ENCODE results near the gene UNC13D. TPM values are rescaled to one million over a fixed set of nuclear protein-coding genes. Genes with fewer than 3 reads are reported as not detected.

The UNC13D gene
- total RNA-seq, 1 experiment from 2014 or later = 0.06 TPM

DNA sequence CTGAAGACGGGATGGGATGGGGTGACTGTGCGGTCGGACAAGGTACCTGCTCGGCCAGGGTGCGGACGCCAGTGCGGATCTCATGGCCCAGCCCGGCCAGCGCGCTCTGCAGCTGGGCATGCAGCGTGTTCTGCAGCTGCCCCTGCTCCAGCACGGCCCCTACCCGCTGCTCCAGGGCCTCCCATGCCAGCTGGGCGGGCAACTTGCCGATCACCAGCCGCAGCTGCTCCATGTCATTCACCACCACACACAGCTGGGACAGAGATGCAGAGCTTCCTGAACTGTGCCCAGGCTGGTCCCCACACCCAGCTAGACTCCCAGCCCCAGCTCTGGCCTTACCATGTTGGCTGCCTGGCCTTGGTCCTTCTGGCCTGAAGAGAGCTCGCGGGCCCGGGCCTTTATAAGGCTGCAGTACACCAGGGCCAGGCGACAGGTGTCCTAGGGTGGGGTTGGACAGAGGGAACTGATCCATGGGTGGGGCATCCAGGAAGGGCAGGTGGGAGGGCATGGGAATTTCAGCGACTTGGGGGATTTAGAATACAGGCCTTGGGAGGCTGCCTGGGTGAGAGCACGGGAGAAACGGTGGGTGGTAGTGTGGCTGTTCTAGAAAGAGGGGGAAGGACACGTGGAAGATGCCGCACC, 9.8 kb downstream of the UNC13D start:
- no peak for DNase-seq (ENCODE audit: low read depth)

DNA sequence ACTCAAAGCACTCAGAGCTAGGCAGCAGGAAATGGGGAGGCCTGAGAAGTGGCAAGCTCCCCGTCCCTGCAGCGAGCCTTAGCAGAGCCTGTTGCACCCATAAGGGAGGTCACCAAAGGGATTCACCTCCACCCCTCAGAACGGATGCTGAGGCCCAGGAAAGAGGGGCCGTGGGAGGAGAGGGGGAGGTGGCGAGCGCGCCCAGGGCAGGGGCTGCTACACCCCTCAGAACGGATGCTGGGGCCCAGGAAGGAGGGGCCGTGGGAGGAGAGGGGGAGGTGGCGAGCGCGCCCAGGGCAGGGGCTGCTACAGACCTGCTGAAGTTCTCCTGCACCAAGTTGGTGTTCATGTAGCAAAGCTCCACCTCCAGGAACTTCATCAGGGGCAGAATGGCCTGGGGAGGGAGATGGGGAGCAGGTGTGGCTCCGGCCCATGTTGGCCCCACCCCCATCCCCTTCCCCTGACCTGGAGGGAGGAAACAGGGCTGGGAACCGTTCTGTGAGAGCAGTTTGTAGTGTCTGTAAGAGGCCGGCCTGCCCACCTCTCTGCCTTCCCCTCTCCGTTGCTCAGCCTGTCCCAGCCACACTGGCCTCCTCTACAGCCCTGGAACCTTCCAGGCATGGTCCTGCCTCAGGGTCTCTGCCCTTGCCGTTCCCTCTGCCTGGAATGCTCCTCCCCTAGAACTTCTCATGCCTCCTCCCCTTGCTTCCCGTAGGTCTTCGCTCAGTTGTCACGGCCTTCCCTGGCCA, 11.4 kb downstream of the UNC13D start:
- DNase-seq (ENCODE audit: low read depth) = no peak

GRCh38 chr17:75832164-75832651, 12.0 kb downstream of the UNC13D start:
- DNase-seq (ENCODE audit: low read depth) = peak; percentile 85

DNA sequence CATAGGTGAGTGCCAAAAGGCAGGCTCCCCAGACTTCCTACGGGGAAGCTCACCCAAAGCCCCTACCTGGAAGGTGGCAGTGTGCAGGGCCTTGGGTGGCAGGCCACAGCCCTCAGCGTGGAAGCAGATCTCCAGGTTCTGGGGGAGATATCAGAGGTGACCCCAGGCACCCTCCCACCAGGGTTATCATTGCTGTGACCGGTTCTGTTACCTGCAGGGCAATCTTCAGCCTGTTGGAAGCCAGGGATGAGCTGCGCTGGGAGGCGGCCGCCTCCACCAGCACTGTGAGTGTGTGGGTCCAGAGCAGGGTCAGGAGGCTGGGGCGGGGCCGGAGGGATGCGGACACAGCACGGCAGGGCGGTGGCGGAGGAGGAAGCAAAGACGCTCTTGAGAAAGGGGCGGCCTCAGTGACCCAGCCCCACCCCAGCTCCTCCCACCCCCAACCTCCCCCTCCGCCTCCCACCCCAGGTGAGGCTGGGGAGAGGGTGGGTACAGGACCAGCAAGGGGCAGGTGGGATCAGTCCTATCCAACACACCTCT, 13.1 kb downstream of the UNC13D start:
- DNase-seq (ENCODE audit: low read depth) = no peak

- no peak for DNase-seq (ENCODE audit: low read depth)
Observed at GRCh38 chr17:75830164-75831031, 13.8 kb downstream of the UNC13D start.

DNA sequence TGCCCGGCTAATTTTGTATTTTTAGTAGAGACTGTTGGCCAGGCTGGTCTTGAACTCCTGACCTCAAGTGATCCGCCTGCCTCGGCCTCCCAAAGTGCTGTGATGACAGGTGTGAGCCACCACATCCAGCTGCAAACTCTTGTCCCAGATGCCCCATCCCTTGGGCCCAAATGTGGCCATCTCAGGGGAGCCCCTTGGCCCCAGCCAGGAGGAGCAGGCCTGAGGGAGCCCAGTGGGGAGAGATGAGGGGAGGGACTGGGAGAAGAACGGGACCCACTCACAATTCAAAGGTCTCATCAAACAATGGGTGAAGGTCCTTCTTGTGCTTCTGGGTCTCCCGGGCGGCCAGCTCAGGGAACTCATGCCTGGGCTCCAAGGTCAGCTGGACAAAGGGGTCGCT, 14.5 kb downstream of the UNC13D start:
- no peak for DNase-seq (ENCODE audit: low read depth)

GRCh38 chr17:75828741-75829140, 15.5 kb downstream of the UNC13D start:
- DNase-seq (ENCODE audit: low read depth) = no peak

- no peak for DNase-seq (ENCODE audit: low read depth)
Observed at GRCh38 chr17:75828076-75828400, 16.2 kb downstream of the UNC13D start.

GRCh38 chr17:75827308-75828075, 16.7 kb downstream of the UNC13D start:
- peak; percentile 64 for DNase-seq (ENCODE audit: low read depth)

DNA sequence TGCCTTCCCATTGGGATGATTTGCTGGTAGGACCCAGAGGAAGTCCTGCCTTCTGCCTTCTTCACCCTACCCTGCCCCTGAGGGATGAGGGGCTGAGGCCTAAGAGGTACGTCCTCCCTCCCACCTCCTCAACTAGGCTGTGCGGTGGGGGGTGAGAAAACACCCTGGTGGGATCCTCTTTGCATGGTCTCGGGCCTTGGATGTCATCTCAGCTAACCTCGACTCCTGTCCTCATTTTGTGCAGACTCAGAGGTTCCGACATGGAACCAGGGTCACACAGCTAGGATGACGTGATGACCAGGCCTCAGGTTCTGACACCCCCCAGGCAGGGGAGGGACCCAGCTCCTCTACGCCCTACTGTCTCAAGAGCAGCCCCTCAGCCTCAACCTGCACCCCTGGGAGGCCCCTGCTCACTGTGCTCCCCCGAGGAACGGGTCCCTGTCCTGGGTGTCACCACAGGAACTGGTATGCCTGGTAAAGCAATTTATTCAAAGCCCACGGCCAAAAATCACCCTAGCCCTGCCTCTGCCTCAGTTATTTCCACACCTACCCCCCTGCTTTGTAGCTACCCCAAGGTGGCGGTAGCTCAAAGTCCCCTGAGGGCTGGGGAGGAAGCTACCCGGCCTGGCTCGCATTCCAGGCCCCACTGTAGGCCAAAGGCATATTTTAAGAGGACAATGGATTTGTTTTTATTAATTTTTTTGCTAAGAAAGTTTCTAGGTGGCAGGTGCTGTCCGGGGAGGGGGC, 17.5 kb downstream of the UNC13D start:
- no peak for DNase-seq (ENCODE audit: low read depth)

DNA sequence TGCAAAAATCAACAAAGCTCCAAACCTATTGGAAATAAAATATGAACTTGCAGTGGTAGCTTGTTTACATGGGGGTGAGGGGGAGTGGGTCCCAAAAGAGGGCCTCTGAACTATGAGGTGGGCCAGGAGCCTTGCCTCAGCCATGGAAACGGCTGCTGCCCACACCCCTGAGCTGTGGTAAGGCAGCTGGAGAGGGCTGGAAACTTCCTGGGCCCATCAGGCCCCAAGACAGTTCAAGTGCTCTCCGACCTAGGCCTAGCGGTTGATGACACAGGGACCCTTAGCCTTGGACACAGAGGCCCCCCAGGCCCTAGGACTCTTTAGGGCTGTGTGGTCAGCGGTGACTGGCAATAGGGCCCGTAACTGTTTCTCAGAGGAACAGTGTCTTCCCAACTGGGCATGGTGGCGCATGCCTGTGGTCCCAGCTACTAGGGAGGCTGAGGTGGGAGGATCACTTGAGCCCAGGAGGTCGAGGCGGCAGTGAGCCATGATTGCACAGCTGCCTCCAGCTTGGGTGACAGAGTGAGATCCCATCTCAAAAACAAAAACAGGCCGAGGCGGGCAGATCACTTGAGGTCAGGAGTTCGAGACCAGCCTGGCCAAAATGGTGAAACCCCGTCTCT, 18.3 kb downstream of the UNC13D start:
- DNase-seq (ENCODE audit: low read depth) = no peak

DNA sequence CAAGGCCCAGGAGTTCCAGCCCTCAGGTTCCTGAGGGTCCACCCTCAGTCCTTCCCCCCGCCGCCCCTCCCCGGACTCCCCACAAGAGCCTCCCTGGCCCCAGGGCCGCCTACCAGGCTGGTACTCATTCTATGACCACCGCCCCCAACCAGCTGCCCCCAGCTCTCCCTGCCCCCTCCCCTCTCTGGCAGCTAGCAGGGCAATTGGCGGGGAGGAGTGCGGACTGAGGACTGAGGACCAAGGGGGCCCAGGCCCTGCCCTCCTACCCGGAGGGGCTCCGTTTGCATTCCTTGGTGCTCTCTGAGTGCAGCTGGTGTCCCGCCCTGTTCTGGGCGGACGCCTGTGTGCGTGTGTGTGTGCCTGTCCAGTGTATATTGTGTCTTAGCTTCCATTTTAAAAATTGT, 19.1 kb downstream of the UNC13D start:
- DNase-seq (ENCODE audit: low read depth) = no peak

DNA sequence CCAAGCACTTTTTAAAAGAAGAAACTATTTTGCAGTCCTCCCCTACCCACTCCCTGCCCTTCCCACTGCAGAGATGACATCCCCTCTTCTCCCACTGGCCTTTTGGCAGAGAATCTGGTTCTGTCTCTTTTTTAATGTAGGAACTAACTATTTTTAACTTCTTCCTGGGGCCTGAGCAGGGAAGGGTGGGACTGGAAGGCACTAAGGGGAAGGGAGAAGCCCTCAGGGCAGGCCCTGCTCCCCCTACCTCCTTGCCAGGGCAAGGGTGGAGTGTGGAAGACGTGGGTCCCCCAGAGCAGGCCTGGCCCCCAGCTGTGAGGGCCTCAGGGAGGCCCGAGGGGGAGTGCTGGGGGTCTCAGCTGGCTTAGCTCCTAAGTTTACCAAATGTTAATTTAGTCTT, 19.5 kb downstream of the UNC13D start:
- DNase-seq (ENCODE audit: low read depth) = no peak

- no peak for DNase-seq (ENCODE audit: low read depth)
Observed at GRCh38 chr17:75824050-75824552, 20.1 kb downstream of the UNC13D start.

DNA sequence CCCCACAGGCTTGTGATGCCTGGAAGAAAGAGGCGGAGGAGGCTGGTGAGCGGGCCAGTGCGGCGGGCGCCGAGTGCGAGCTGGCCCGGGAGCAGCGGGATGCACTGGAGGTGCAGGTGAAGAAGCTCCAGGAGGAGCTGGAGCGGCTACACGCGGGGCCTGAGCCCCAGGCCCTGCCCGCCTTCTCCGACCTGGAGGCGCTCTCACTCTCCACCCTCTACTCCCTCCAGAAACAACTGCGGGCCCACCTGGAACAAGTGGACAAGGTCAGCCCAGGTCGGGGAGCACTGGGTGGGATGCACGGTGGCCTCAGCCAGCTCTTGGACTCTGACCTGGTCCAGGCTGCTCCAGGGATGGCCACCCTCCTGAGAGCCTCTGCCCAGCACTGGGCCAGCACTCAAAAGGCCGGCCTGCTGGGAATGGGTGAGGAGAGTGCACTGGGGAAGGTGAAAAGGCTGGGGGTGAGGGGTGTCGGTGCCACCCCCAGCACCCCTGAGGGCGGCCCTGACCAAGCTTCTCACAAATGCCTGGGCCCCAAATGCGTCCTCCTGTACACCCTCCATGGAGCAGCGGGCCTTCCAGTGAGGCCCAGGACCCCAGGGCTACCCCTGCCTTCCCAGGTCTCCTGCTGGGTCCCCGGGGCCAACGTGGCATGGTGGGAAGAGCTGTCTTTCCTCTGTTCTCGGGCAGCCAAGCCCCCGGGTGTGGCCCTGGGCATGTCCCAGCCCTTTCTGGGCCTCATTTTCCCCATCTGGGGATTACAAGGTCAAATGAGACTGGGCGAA, 20.8 kb downstream of the UNC13D start:
- no peak for DNase-seq (ENCODE audit: low read depth)

GRCh38 chr17:75822800-75823166, 21.4 kb downstream of the UNC13D start:
- no peak for DNase-seq (ENCODE audit: low read depth)

- DNase-seq (ENCODE audit: low read depth) = no peak
Observed at GRCh38 chr17:75822119-75822799, 21.9 kb downstream of the UNC13D start.

DNA sequence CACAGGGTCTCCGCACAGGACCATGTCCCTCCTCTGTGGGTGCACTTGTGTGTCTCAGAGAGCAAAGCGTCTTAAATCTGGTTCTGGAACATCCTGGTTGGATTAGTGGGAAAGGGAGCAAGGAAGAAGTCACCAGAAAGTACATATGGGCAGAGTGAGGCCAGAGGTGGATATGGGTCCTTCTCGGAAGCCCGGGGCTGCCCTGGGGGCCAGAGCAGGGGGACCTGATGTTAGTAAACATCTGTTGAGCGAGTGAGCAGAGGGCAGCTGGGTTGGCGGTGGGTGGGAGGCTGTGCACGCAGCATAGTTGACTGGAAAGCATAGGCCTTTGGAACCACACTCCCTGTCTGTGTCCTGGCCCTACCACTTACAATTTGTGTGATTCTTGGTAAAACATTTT, 22.7 kb downstream of the UNC13D start:
- DNase-seq (ENCODE audit: low read depth) = no peak
